ENCODE results near the gene TBXAS1. TPM values are rescaled to one million over a fixed set of nuclear protein-coding genes. Genes with fewer than 3 reads are reported as not detected.
"Not testable (repeated sequence)": the region's sequence is repeated elsewhere in the genome, so short reads cannot be mapped to it uniquely, and the experiment has no call there.

TBXAS1 gene
- polyA plus RNA-seq, 3 donors = 25.6 to 26.7 (median 26.5) TPM

GRCh38 chr7:139825666-139826290, 3.3 kb upstream of the TBXAS1 start:
- DNase-seq (ENCODE audit: low read depth in 3 of 3, low spot score in 2 of 3) = no peak

GRCh38 chr7:139827042-139827441, 2.0 kb upstream of the TBXAS1 start:
- DNase-seq (ENCODE audit: low read depth in 3 of 3, low spot score in 2 of 3) = no peak

- DNase-seq (ENCODE audit: low read depth in 3 of 3, low spot score in 2 of 3) = no peak
These were observed 618 bp upstream of the TBXAS1 start for GRCh38 chr7:139828446-139828845.

GRCh38 chr7:139829775-139830117, 682 bp downstream of the TBXAS1 start:
- DNase-seq (ENCODE audit: low read depth in 3 of 3, low spot score in 2 of 3) = peak in 1 of 3 donors; percentile 57

GRCh38 chr7:139830292-139830691, 1.2 kb downstream of the TBXAS1 start:
- DNase-seq (ENCODE audit: low read depth in 3 of 3, low spot score in 2 of 3) = no peak

- no peak for DNase-seq (ENCODE audit: low read depth in 3 of 3, low spot score in 2 of 3)
These were observed 1.9 kb downstream of the TBXAS1 start for GRCh38 chr7:139830782-139831501.

- not testable (repeated sequence) for DNase-seq (ENCODE audit: low read depth in 3 of 3, low spot score in 2 of 3)
These were observed 6.8 kb downstream of the TBXAS1 start for GRCh38 chr7:139835848-139836247.

GRCh38 chr7:139837291-139837690, 8.2 kb downstream of the TBXAS1 start:
- DNase-seq (ENCODE audit: low read depth in 3 of 3, low spot score in 2 of 3) = not testable (repeated sequence)

GRCh38 chr7:139838276-139838675, 9.2 kb downstream of the TBXAS1 start:
- DNase-seq (ENCODE audit: low read depth in 3 of 3, low spot score in 2 of 3) = no peak

GRCh38 chr7:139838876-139839275, 9.8 kb downstream of the TBXAS1 start:
- no peak for DNase-seq (ENCODE audit: low read depth in 3 of 3, low spot score in 2 of 3)

- no peak for DNase-seq (ENCODE audit: low read depth in 3 of 3, low spot score in 2 of 3)
These were observed 11.7 kb downstream of the TBXAS1 start for GRCh38 chr7:139840776-139841175.

GRCh38 chr7:139842401-139843210, 13.5 kb downstream of the TBXAS1 start:
- DNase-seq (ENCODE audit: low read depth in 3 of 3, low spot score in 2 of 3) = no peak

GRCh38 chr7:139843211-139843537, 14.1 kb downstream of the TBXAS1 start:
- DNase-seq (ENCODE audit: low read depth in 3 of 3, low spot score in 2 of 3) = not testable (repeated sequence)

- no peak for DNase-seq (ENCODE audit: low read depth in 3 of 3, low spot score in 2 of 3)
These were observed 15.8 kb downstream of the TBXAS1 start for GRCh38 chr7:139844779-139845442.

- no peak for DNase-seq (ENCODE audit: low read depth in 3 of 3, low spot score in 2 of 3)
These were observed 16.4 kb downstream of the TBXAS1 start for GRCh38 chr7:139845443-139845805.

- DNase-seq (ENCODE audit: low read depth in 3 of 3, low spot score in 2 of 3) = no peak
These were observed 17.2 kb downstream of the TBXAS1 start for GRCh38 chr7:139846297-139846696.

- no peak for DNase-seq (ENCODE audit: low read depth in 3 of 3, low spot score in 2 of 3)
These were observed 19.2 kb downstream of the TBXAS1 start for GRCh38 chr7:139848274-139848673.

GRCh38 chr7:139850906-139851305, 21.8 kb downstream of the TBXAS1 start:
- DNase-seq (ENCODE audit: low read depth in 3 of 3, low spot score in 2 of 3) = no peak

GRCh38 chr7:139851770-139852481, 22.9 kb downstream of the TBXAS1 start:
- no peak for DNase-seq (ENCODE audit: low read depth in 3 of 3, low spot score in 2 of 3)

- DNase-seq (ENCODE audit: low read depth in 3 of 3, low spot score in 2 of 3) = no peak
These were observed 23.4 kb downstream of the TBXAS1 start for GRCh38 chr7:139852482-139852845.

Data from right renal cortex interstitium (tissue), 3 donors.